HG03095 (cell line): ENCODE results near the gene RBM28.
"Not testable (repeated sequence)": the region's sequence is repeated elsewhere in the genome, so short reads cannot be mapped to it uniquely, and the experiment has no call there.

ENCODE experiments used
- ATAC-seq: cut with Tn5 transposase; IDR thresholded peaks from one replicate; pipeline ENCODE4 v1.9.1; 2021; ENCODE audit warnings: moderate library complexity; ENCODE audit not compliant: unreplicated experiment

RBM28 gene

DNA sequence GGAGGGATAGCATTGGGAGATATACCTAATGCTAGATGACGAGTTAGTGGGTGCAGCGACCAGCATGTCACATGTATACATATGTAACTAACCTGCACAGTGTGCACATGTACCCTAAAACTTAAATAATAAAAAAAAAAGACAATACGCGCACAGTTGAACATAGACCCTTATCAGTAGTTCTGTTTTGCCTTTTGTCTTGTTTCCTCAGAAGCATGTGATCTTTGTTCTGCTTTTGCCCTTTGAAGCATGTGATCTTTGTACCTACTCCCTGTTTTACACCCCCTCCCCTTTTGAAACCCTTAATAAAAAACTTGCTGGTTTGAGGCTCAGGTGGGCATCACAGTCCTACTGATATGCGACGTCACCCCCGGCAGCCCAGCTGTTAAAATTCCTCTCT is 45.7 kb downstream of the RBM28 start:
- not testable (repeated sequence) for ATAC-seq

- no peak for ATAC-seq
Measured at GRCh38 chr7:128287556-128287955, 56.2 kb downstream of the RBM28 start.

DNA sequence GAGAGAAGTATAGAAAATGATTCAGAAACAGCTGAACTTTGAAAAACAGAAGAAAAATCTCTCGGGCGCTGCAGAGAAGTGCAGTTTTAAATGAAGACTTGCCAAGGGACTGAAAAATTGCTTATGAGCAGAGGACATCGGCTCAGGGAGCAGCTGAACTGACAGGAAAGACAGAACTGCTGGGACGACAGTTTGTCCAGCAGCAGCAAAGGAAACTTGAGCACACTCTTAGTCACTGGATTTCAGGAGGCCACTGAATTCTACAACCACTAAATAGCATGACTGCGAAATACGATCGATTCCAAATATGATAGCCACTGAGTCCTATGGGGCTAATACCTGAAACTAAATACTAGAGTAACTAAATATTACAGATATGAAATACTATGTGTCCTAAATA is 59.6 kb downstream of the RBM28 start:
- no peak for ATAC-seq

DNA sequence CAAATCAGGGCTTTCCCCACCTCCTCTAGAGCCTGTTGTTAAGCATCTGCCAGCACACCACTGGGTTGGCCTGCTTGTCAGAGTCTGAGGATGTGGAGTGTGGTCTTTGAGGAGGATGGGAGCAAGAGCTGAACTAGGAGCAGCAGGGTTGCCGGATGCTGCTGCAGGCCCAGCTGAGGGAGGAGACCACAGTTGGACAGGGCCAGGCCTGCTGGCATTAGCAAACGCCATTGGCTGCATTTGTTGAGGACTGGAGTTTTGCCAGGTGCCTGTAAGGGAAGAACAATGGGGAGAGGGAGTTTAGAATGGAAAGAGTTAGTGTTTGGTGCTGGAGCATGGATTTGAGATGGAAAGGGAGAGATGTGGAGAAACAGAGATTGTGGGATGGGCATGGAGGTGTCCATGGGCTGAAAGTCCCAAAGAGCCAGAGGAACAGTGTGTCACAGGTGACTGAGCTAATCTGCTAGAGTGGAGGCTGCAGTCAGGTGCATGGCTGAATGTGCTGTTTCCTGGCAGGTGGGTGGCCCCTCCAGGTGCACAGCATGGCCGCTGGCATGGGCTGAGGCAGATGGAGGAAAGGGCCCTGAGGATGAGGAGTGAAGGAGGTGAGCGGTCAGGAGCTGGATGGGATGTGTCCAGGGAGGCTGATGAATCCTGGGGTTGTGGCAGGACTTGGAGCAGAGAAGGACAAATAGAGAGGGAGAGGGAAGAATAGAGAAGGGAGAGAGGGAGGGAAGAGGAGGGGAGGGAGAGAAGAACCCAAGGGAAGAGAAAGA is 61.9 kb downstream of the RBM28 start:
- no peak for ATAC-seq

GRCh38 chr7:128280451-128280850 is 63.3 kb downstream of the RBM28 start:
- not testable (repeated sequence) for ATAC-seq

- no peak for ATAC-seq
Measured at GRCh38 chr7:128279124-128279713, 64.5 kb downstream of the RBM28 start.

- no peak for ATAC-seq
Measured at GRCh38 chr7:128278366-128278765, 65.3 kb downstream of the RBM28 start.

GRCh38 chr7:128275681-128276080 is 68.0 kb downstream of the RBM28 start:
- no peak for ATAC-seq

DNA sequence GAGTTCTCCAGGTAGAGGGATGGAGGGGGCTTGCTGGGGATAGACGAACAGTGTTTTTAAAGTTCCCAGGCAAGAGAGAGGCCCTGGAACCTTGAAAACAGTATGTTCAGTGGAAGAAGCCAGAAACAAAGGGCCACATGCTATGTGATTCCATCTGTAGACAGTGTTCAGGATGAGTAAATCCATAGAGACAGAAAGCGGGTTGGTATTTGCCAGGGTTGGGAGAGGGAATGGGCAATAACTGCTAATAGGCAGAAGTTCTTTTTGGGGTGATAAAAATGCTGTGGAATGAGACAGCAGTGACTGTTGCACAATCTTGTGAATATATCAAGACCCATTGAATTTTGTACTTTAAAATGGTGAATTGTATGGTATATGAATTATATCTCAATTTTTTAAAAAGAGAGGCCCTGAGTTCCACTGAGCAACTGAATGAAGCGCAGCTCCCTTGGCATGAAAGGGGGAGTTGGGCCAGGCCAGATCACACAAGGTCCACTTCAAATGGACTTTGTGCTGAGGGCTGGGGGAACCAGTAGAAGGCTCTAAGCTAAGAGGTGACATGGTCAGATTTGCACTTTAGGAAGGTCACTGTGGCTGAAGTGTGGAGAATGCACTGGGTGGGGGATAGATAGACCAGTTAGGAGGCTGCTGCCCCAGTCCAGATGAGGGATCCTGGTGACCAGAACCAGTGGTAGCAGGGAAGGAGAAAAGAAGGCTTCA is 68.7 kb downstream of the RBM28 start:
- no peak for ATAC-seq

DNA sequence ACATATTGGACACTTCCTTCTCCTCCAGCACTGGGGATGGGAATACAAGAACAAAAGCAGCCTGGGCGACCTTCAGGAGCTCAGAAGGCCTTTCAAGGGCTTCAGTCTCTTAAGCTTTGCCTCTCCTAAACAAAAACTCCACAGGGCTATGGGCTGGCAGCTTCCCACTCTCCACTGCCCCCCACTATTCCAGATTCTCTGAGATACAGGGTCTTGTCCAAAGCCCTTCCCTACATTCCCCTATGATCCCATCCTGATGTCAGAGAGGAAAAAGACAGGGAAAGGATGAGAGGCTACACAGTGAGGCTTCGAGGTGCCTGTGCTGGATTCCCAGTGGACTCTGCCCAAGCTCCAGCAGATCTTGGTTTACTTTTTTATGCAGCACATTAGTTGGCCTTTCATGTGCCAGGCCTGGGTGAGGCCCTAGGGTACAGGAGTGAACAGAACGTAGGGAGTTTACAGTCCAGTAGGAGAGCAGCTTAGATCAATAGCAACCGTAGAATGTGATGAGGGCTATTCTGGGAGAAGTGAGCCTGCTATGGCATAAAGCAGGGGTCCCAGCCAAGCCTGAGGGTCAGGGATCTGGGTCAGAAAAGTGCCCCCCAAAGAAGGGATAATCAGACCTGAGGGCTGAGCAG is 69.3 kb downstream of the RBM28 start:
- ATAC-seq, result no peak

DNA sequence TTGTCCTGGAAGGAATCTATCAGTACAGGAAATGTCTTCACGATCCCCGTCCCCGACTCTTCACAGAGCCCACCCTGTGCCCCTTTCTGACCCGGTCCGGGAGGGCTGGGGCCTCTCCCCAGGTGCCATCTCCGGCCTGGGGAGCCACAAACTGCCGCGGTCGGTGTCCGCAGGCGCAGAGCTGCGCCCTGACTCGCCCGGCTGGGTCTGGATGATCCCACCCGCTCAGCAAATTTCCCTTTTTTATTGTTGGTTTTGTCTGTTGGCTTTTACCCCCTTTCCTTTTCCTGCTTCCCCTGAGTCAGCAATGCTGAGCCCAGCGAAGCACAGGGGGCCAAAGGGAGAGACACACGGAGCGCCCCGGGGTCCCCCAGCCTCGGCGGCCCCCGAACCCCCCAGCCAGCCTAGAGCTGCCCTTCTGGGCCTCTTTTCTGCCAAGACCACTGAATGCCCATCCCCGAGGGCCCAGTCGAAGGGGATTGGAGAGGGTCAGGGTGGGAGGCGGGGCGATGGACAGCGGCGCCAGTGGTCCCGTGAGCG is 71.7 kb downstream of the RBM28 start:
- ATAC-seq, result no peak

DNA sequence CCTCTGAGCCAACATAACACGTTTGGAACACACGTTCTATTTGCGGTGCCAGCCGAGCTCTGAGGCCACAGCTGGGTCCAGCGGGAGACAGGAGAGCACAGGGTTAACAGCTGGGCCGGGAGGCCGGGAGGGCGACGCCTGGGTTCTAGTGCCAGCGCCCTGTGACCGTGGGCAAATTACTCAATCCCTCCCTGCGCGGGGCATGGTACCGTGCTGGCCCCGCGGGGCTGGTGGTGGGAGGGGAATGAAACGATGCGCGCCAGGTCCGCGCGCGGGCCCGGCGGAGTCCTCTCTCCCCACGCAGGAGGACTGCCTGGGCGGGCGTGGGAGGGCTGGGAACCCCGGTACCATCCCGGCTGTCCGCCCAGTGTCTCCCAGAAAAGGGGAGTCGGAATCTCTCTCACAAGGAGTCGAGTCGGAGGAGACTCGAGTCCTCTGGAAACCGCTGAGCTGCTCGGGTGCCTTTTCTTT is 72.2 kb downstream of the RBM28 start:
- no peak for ATAC-seq

DNA sequence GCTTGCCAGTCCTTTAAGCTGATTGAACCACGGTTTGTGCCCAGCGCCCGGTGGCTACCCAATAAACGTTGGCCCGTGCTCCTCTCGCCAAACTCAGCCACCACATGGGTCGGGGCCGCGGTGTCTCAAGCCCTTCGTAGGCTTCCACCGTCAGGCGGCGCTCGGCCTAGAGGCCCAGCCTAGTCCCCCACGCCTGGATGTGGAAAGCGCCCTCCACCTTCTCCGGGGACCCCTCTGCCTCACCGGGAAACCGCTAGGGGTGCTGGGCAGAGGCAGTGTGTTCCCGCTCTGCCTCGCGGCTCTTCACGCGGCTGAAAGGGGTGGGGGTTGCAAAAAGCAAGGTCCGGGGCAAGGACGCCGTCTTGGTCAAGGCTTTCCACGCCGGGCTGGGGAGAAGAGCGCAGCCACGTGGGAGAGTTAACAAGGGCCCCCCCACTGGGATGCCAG is 72.9 kb downstream of the RBM28 start:
- no peak for ATAC-seq

GRCh38 chr7:128268233-128268632 is 75.5 kb downstream of the RBM28 start:
- no peak for ATAC-seq

DNA sequence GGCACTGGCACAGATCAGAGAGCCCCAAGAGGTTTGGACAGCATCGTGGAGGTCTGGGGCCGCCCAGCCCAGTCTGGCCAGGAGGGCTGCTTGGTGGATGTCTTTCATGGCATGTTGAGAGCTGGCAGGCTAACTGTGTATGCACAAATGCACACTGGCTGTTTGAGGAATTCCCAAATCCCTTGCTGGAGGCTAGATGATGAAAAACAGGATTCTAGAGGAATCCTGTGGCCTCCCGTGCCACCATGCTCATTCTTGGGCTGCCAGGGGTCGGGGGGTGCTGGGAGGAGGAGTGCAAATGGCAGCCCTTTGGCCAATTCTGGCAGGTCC is 76.1 kb downstream of the RBM28 start:
- no peak for ATAC-seq

- no peak for ATAC-seq
Measured at GRCh38 chr7:128266883-128267594, 76.7 kb downstream of the RBM28 start.

DNA sequence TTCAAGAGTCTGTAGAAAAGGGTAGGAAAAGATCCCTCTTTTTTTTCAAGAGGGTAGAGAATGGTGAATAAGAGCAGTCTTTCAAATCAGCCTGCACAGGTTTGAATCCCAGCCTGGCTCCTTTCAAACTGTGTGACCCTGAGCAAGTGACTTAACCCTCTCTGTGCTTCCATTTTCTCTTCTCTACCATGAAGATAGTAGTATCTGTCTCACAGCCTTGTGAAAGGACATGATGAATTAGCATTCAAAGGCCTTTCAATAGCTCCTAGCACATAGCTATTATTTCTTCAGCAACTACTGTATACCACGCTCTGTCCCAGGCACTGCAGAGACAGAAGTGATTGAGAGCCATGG is 77.2 kb downstream of the RBM28 start:
- no peak for ATAC-seq

GRCh38 chr7:128265906-128266300 is 77.8 kb downstream of the RBM28 start:
- no peak for ATAC-seq

GRCh38 chr7:128265156-128265905 is 78.4 kb downstream of the RBM28 start:
- no peak for ATAC-seq

GRCh38 chr7:128264477-128264876 is 79.2 kb downstream of the RBM28 start:
- no peak for ATAC-seq
